Measurements from ENCODE around the gene BUB3. TPM values are rescaled to one million over a fixed set of nuclear protein-coding genes. Genes with fewer than 3 reads are reported as not detected.

The BUB3 gene
- total and polyA plus RNA-seq, 2 of the 8 experiments (the other 6 are each of a cell fraction or from before 2014, with no cell fraction given) = 183 to 207 TPM

- Histone ChIP-seq H3K4me3 (ENCODE audit: extremely low read depth in 1 of 4, insufficient read depth in 2 of 4, low read depth in 3 of 4, low read length in 4 of 4) (no peak overlapping the region), H4K20me1 (replicated peaks in 1 of 2; ENCODE audit: control insufficient read depth in 1 of 2, insufficient read depth in 2 of 2, low read length in 2 of 2) (no peaks in the 10 kb centered on the region), H3K4ac (replicated peaks; ENCODE audit: insufficient read length, low read depth, low read length) (no peak overlapping the region), H2BK5ac (ENCODE audit: low read depth, low read length) (no peak overlapping the region), H3K23me2 (ENCODE audit: low read depth, low read length) (no peaks in the 10 kb centered on the region), H3K14ac (ENCODE audit: insufficient read length) (no peak overlapping the region), H3K4me2 (ENCODE audit: insufficient read depth in 1 of 2, low read depth in 2 of 2, low read length in 2 of 2) (no peak overlapping the region), H3K23ac (ENCODE audit: insufficient read length) (no peak overlapping the region), H3K56ac (replicated peaks; ENCODE audit: insufficient read length, low read depth, low read length) (no peak overlapping the region), H2AFZ (ENCODE audit: low read length) (no peak overlapping the region), H3K27me3 (replicated peaks in 1 of 4; ENCODE audit: control insufficient read depth in 3 of 4, extremely low read depth in 1 of 4, insufficient read depth in 3 of 4, low read length in 3 of 4) (no peaks in the 10 kb centered on the region), H2BK12ac (ENCODE audit: low read depth, low read length) (no peak overlapping the region), H3K79me2 (ENCODE audit: control insufficient read depth in 1 of 2, insufficient read depth in 2 of 2, low read length in 2 of 2) (no peaks in the 10 kb centered on the region), H2BK120ac (replicated peaks; ENCODE audit: low read depth, low read length) (no peak overlapping the region), H3K36me3 (ENCODE audit: control insufficient read depth in 2 of 4, insufficient read depth in 4 of 4, low read length in 3 of 4) (peaks cover 0 to 4% (median 1%) of the 10 kb centered on the region in 4 experiments; a peak in 2 of 8 replicates), H4K5ac (ENCODE audit: insufficient read length, low read depth, low read length) (no peak overlapping the region), H3K27ac (ENCODE audit: low read depth, low read length) (no peak overlapping the region), H4K91ac (replicated peaks; ENCODE audit: insufficient read length, low read length) (no peak overlapping the region), H2AK5ac (ENCODE audit: low read depth, low read length) (no peak overlapping the region), H3K9ac (replicated peaks in 1 of 4; ENCODE audit: extremely low read depth in 1 of 4, low read depth in 3 of 4, low read length in 3 of 4) (no peak overlapping the region), H3K4me1 (replicated peaks in 1 of 4; ENCODE audit: control insufficient read depth in 3 of 4, insufficient read depth in 4 of 4, low read length in 3 of 4) (no peaks in the 10 kb centered on the region), H4K8ac (ENCODE audit: extremely low read depth, insufficient read depth, low read length) (no peak overlapping the region), H2BK15ac (ENCODE audit: low read length) (no peak overlapping the region), H3K9me3 (ENCODE audit: insufficient read depth in 2 of 2, low read depth in 1 of 2, low read length in 1 of 2) (no peaks in the 10 kb centered on the region; a peak in 1 of 4 replicates), H3K79me1 (ENCODE audit: low read depth, low read length) (peaks cover 2% of the 10 kb centered on the region), H3K18ac (ENCODE audit: extremely low read depth, low read length) (no peak overlapping the region), H2BK20ac (ENCODE audit: low read length) (no peak overlapping the region)
- CTCF ChIA-PET (ENCODE audit: partially characterized antibody) = interaction anchor here (0.8 to 3.0 kb wide), 2 partner anchors 11 to 45 kb away, joined by 6 to 9 read pairs; no protein-coding TSS in a partner anchor
- FAIRE-seq (no peak), DNase-seq (ENCODE audit: low read depth in 1 of 2, low spot score in 2 of 2) (no peak)
- POLR2A ChIA-PET (ENCODE audit: partially characterized antibody) = no interaction called here
- 91% methylated on average over 2 of the region's 2 CpGs; no CpG with 5 or more reads in 1 of the 2 experiments for WGBS, 2 experiments (ENCODE audit: extremely low coverage in 1 of 2, insufficient coverage in 1 of 2, insufficient read length in 1 of 2, insufficient replicate concordance in 2 of 2, low coverage in 1 of 2, low lambda C conversion rate in 2 of 2, missing lambda C conversion rate in 1 of 2)
- TF ChIP-seq RFX5 (IDR thresholded peaks at IDR 0.05; ENCODE audit: borderline replicate concordance, low read depth, low read length) = no peak
- no peak for TF ChIP-seq SIRT6 (IDR thresholded peaks at IDR 0.05; ENCODE audit: low read length)
- no peak for TF ChIP-seq RAD21 (IDR thresholded peaks at IDR 0.05 in 1 of 2, conservative IDR thresholded peaks at IDR 0.05 in 1 of 2; ENCODE audit: low read depth in 2 of 2, low read length in 2 of 2)
- TF ChIP-seq RNF2 (IDR thresholded peaks at IDR 0.05; ENCODE audit: borderline replicate concordance, low read depth, low read length, missing control alignments, poor library complexity, severe bottlenecking) = no peak
- TF ChIP-seq RXRA (IDR thresholded peaks at IDR 0.05; ENCODE audit: insufficient read depth, low read depth, low read length) = no peak
- TF ChIP-seq SP2 (IDR thresholded peaks at IDR 0.05; ENCODE audit: low read length) = no peak
- no peak for TF ChIP-seq HDAC2 (IDR thresholded peaks at IDR 0.05; ENCODE audit: borderline replicate concordance in 1 of 2, low read depth in 2 of 2, low read length in 2 of 2)
- TF ChIP-seq BRCA1 (IDR thresholded peaks at IDR 0.05; ENCODE audit: low read depth, low read length) = no peak
- no peak for TF ChIP-seq KDM5A (IDR thresholded peaks at IDR 0.05; ENCODE audit: low read length)
- TF ChIP-seq SIX5 (IDR thresholded peaks at IDR 0.05; ENCODE audit: low read depth, low read length) = no peak
- no peak for TF ChIP-seq POU5F1 (IDR thresholded peaks at IDR 0.05; ENCODE audit: low read depth, low read length)
- no peak for TF ChIP-seq SIN3A (conservative IDR thresholded peaks at IDR 0.05 in 1 of 2, IDR thresholded peaks at IDR 0.05 in 1 of 2; ENCODE audit: low read depth in 1 of 2, low read length in 2 of 2)
- TF ChIP-seq YY1 (IDR thresholded peaks at IDR 0.05; ENCODE audit: low read depth, low read length) = no peak
- TF ChIP-seq POLR2A (IDR thresholded peaks at IDR 0.05; ENCODE audit: control extremely low read depth in 1 of 2, low read depth in 2 of 2, low read length in 2 of 2) = no peak
These were observed 29.5 kb downstream of the BUB3 start for GRCh38 chr10:123183724-123184123.

Measured in H1 (cell line).